K562 (cell line): Measurements from ENCODE around the gene RGL2. TPM values are rescaled to one million over a fixed set of nuclear protein-coding genes. Genes with fewer than 3 reads are reported as not detected.

Experiments
- BHLHE40 ChIP-seq: IDR thresholded peaks from 2 replicates; pipeline ENCODE4 v1.6.1; 2011; ENCODE audit warnings: low read length, improper control_type of control experiment
- BMI1 ChIP-seq: fragments of 150-350 bp; IDR thresholded peaks from 2 replicates; pipeline ENCODE4 v1.6.1; 2014; ENCODE audit warnings: low read length
- HDAC3 ChIP-seq: fragments of 450-650 bp; IDR thresholded peaks from 2 replicates; pipeline ENCODE4 v1.6.1; 2018; ENCODE audit warnings: borderline replicate concordance, mild to moderate bottlenecking, moderate library complexity; ENCODE audit not compliant: partially characterized antibody
- HDAC8 ChIP-seq: fragments of 450-650 bp; IDR thresholded peaks from 2 replicates; pipeline ENCODE4 v1.6.1; 2016; ENCODE audit warnings: mild to moderate bottlenecking, missing genetic modification characterization, moderate library complexity, missing compliant biosample characterization
- MBD1 ChIP-seq: fragments of 250-450 bp; sonication (Bioruptor Pico); IDR thresholded peaks from 2 replicates; pipeline ENCODE4 v1.8.0; 2022; ENCODE audit warnings: inconsistent platforms
- MBD2 ChIP-seq: sonication (generic); IDR thresholded peaks from 2 replicates; pipeline ENCODE4 v1.6.1; 2016; ENCODE audit warnings: low read depth, borderline replicate concordance
- NFE2 ChIP-seq: IDR thresholded peaks from 2 replicates; pipeline ENCODE4 v1.6.1; 2014; ENCODE audit warnings: antibody characterized with exemption, low read depth
- NRF1 ChIP-seq, 2 experiments: fragments of 450-650 bp; IDR thresholded peaks in 1 of 2; conservative IDR thresholded peaks in 1 of 2; 2 replicates each; pipeline ENCODE4 v1.6.1; 2014; ENCODE audit warnings: mild to moderate bottlenecking in 2 of 2
- SIX5 ChIP-seq, 2 experiments: IDR thresholded peaks; 2 replicates each; pipeline ENCODE4 v1.6.1; 2011; ENCODE audit warnings: low read length in 2 of 2, borderline replicate concordance in 1 of 2, low read depth in 1 of 2, mild to moderate bottlenecking in 1 of 2, moderate library complexity in 1 of 2; ENCODE audit not compliant: insufficient read depth in 1 of 2
- ZMIZ1 ChIP-seq, 2 experiments: fragments of 150-350 bp in 1 of 2; IDR thresholded peaks; 2 replicates each; pipeline ENCODE4 v1.6.1; 2012 to 2016; ENCODE audit warnings: low read depth in 2 of 2, low read length in 2 of 2, mild to moderate bottlenecking in 1 of 2, moderate library complexity in 1 of 2
- polyA plus RNA-seq, 8 experiments: library from polyadenylated mRNA; depleted of rRNA in 4 of 8; stranded (reverse) in 5 of 8; unstranded in 3 of 8; fragments of >200 nt; fragmentation: Nextera tagmentation in 2 of 8; fragmentation: Illumina TruSeq in 1 of 8; extraction: Ambion mirVana in 2 of 8; extraction: Trizol in 1 of 8; gene quantifications; 2 replicates each; pipeline versions ENCODE4 v1.2.1 to v1.2.3, GENCODE V29; 2011 to 2014; ENCODE audit warnings: inconsistent platforms in 1 of 8, missing spikeins in 1 of 8
- total RNA-seq, 7 experiments: library from RNA; depleted of rRNA in 6 of 7; stranded (reverse); fragments of >200 nt in 6 of 7; fragmentation: Illumina TruSeq in 2 of 7; extraction: Trizol in 2 of 7; gene quantifications; 2 replicates each; pipeline versions ENCODE4 v1.2.1 to v1.2.3, GENCODE V29; 2011 to 2021; ENCODE audit warnings: low replicate concordance in 1 of 7
- TF ChIP-seq, protein P1 (sequence below), 2 experiments: fragments of 450-650 bp in 1 of 2; sonication (generic) in 1 of 2; formaldehyde crosslinking in 1 of 2; IDR thresholded peaks; 2 replicates each; pipeline versions ENCODE4 v1.7.1 to v1.9.0; 2016 to 2022; ENCODE audit warnings: inconsistent platforms in 1 of 2, mild to moderate bottlenecking in 1 of 2, missing genetic modification reagents in 1 of 2

Gene RGL2
- total and polyA plus RNA-seq, 9 of the 15 experiments (the other 6 are each of a cell fraction or from before 2014, with no cell fraction given), result 1.8 to 57.1 (median 19.5) TPM

- TF ChIP-seq SIX5 (IDR thresholded peaks at IDR 0.05; ENCODE audit: borderline replicate concordance in 1 of 2, insufficient read depth in 1 of 2, low read depth in 1 of 2, low read length in 2 of 2) (no peak), BHLHE40 (0 out of 2 replicates have a peak, but pooled peaks have one; percentile 28), NFE2 (peak; percentile 97), BMI1 (no peak), NRF1 (conservative IDR thresholded peaks at IDR 0.05 in 1 of 2, IDR thresholded peaks at IDR 0.05 in 1 of 2) (peak; percentile 93 to 94), HDAC8 (tag) (peak; percentile 69; the same call in 1 of the 2 replicates), ZMIZ1 (IDR thresholded peaks at IDR 0.05; ENCODE audit: low read depth in 2 of 2, low read length in 2 of 2) (peak in 1 of 2 experiments; percentile 17; a peak in 1 of 4 replicates), HDAC3 (no peak), MBD1 (CRISPR knock-in tag) (no peak), MBD2 (no peak)
- TF ChIP-seq, protein P1, sequence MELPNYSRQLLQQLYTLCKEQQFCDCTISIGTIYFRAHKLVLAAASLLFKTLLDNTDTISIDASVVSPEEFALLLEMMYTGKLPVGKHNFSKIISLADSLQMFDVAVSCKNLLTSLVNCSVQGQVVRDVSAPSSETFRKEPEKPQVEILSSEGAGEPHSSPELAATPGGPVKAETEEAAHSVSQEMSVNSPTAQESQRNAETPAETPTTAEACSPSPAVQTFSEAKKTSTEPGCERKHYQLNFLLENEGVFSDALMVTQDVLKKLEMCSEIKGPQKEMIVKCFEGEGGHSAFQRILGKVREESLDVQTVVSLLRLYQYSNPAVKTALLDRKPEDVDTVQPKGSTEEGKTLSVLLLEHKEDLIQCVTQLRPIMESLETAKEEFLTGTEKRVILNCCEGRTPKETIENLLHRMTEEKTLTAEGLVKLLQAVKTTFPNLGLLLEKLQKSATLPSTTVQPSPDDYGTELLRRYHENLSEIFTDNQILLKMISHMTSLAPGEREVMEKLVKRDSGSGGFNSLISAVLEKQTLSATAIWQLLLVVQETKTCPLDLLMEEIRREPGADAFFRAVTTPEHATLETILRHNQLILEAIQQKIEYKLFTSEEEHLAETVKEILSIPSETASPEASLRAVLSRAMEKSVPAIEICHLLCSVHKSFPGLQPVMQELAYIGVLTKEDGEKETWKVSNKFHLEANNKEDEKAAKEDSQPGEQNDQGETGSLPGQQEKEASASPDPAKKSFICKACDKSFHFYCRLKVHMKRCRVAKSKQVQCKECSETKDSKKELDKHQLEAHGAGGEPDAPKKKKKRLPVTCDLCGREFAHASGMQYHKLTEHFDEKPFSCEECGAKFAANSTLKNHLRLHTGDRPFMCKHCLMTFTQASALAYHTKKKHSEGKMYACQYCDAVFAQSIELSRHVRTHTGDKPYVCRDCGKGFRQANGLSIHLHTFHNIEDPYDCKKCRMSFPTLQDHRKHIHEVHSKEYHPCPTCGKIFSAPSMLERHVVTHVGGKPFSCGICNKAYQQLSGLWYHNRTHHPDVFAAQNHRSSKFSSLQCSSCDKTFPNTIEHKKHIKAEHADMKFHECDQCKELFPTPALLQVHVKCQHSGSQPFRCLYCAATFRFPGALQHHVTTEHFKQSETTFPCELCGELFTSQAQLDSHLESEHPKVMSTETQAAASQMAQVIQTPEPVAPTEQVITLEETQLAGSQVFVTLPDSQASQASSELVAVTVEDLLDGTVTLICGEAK (IDR thresholded peaks at IDR 0.05), result no peak
- TF ChIP-seq, protein P1 (CRISPR knock-in tag; IDR thresholded peaks at IDR 0.05), result no peak
Observed at GRCh38 chr6:33248932-33249731, 49.6 kb downstream of the RGL2 start (continued).
